WTC11 (cell line): ENCODE results near the gene SIRT2. TPM values are rescaled to one million over a fixed set of nuclear protein-coding genes. Genes with fewer than 3 reads are reported as not detected.

Experiments
- ATAC-seq: fragments of 200-7000 bp; cut with Tn5 transposase; 2 replicates; pipeline ENCODE4 v1.10.0; 2021; ENCODE audit warnings: mild to moderate bottlenecking, moderate library complexity
- CTCF ChIA-PET: fragments of 300-600 bp; sonication (Branson Sonifier 250); formaldehyde crosslinking; loops from one replicate; lab custom pipeline; 2021; ENCODE audit warnings: antibody characterized with exemption; lab: Charles Lee
- POLR2A ChIA-PET: fragments of 350-600 bp; sonication (Branson Sonifier 250); formaldehyde crosslinking; loops from one replicate; lab custom pipeline; 2021; ENCODE audit warnings: antibody characterized with exemption; lab: Charles Lee
- DNase-seq: peaks from one replicate; pipeline ENCODE4 v3.0.0; 2021; ENCODE audit warnings: low spot score
- H3K27ac Mint-ChIP-seq: 2 replicates; pipeline ENCODE4 v1.8.0; 2021; ENCODE audit warnings: mixed read lengths
- H3K27me3 Mint-ChIP-seq: 2 replicates; pipeline ENCODE4 v1.8.0; 2021; ENCODE audit warnings: low read depth, mild to moderate bottlenecking, moderate library complexity, mixed read lengths
- H3K36me3 Mint-ChIP-seq: 2 replicates; pipeline ENCODE4 v1.8.0; 2021; ENCODE audit warnings: mixed read lengths
- H3K4me1 Mint-ChIP-seq: 2 replicates; pipeline ENCODE4 v1.8.0; 2022; ENCODE audit warnings: mixed read lengths
- H3K4me3 Mint-ChIP-seq: 2 replicates; pipeline ENCODE4 v1.8.0; 2021; ENCODE audit warnings: mild to moderate bottlenecking, moderate library complexity, mixed read lengths
- H3K9me3 Mint-ChIP-seq: 2 replicates; pipeline ENCODE4 v1.8.0; 2021; ENCODE audit warnings: mixed read lengths
- ATF1 ChIP-seq: sonication (generic); formaldehyde crosslinking; IDR thresholded peaks from 2 replicates; pipeline ENCODE4 v1.8.1; 2023; ENCODE audit warnings: mild to moderate bottlenecking, moderate library complexity, missing genetic modification reagents
- CREB1 ChIP-seq: sonication (generic); formaldehyde crosslinking; IDR thresholded peaks from 2 replicates; pipeline ENCODE4 v1.8.0; 2023; ENCODE audit warnings: mild to moderate bottlenecking, missing genetic modification reagents
- HMGA2 ChIP-seq: fragments of 250-450 bp; sonication (Bioruptor Pico); IDR thresholded peaks from 2 replicates; pipeline ENCODE4 v1.4.0; 2021; ENCODE audit warnings: mild to moderate bottlenecking, moderate library complexity
- IRF2 ChIP-seq: sonication (generic); formaldehyde crosslinking; IDR thresholded peaks from 2 replicates; pipeline ENCODE4 v1.8.0; 2022; ENCODE audit warnings: low read depth, missing genetic modification reagents, borderline replicate concordance
- JUN ChIP-seq: sonication (generic); formaldehyde crosslinking; IDR thresholded peaks from 2 replicates; pipeline ENCODE4 v1.8.0; 2023; ENCODE audit warnings: mild to moderate bottlenecking, missing genetic modification reagents
- NR2C2 ChIP-seq: sonication (generic); formaldehyde crosslinking; IDR thresholded peaks from 2 replicates; pipeline ENCODE4 v1.8.0; 2022; ENCODE audit warnings: mild to moderate bottlenecking, missing genetic modification reagents
- ZNF263 ChIP-seq: sonication (generic); formaldehyde crosslinking; IDR thresholded peaks from 2 replicates; pipeline ENCODE4 v1.8.1; 2022; ENCODE audit warnings: low read depth, mild to moderate bottlenecking, moderate library complexity, missing genetic modification reagents
- total RNA-seq: library from RNA; stranded (reverse); gene quantifications from 3 replicates; pipeline ENCODE4 v1.2.3, GENCODE V29; 2021
- TF ChIP-seq, protein P1 (sequence below): fragments of 250-450 bp; sonication (Bioruptor Pico); IDR thresholded peaks from 2 replicates; pipeline ENCODE4 v1.9.0; 2021; ENCODE audit warnings: mild to moderate bottlenecking
- TF ChIP-seq, protein P2 (sequence below): sonication (generic); formaldehyde crosslinking; IDR thresholded peaks from 2 replicates; pipeline ENCODE4 v1.8.0; 2023; ENCODE audit warnings: missing genetic modification reagents, mild to moderate bottlenecking, borderline replicate concordance
- TF ChIP-seq, protein P3 (sequence below): fragments of 200-600 bp; IDR thresholded peaks from 2 replicates; pipeline ENCODE4 v1.8.0; 2022; ENCODE audit warnings: antibody characterized with exemption
- TF ChIP-seq, protein P4 (sequence below): fragments of 250-450 bp; sonication (Bioruptor Pico); IDR thresholded peaks from 2 replicates; pipeline ENCODE4 v1.8.0; 2021; ENCODE audit warnings: mild to moderate bottlenecking
- TF ChIP-seq, protein P5 (sequence below): sonication (generic); formaldehyde crosslinking; IDR thresholded peaks from 2 replicates; pipeline ENCODE4 v1.8.0; 2022; ENCODE audit warnings: missing genetic modification reagents
- TF ChIP-seq, protein P6 (sequence below): sonication (generic); formaldehyde crosslinking; IDR thresholded peaks from 2 replicates; pipeline ENCODE4 v1.8.1; 2023; ENCODE audit warnings: mild to moderate bottlenecking, missing genetic modification reagents
- TF ChIP-seq, protein P7 (sequence below): sonication (generic); formaldehyde crosslinking; conservative IDR thresholded peaks from 2 replicates; pipeline ENCODE4 v1.8.1; 2023; ENCODE audit warnings: mild to moderate bottlenecking, low read depth, missing genetic modification reagents, moderate library complexity
- TF ChIP-seq, protein P8 (sequence below): sonication (generic); formaldehyde crosslinking; IDR thresholded peaks from 2 replicates; pipeline ENCODE4 v1.8.0; 2023; ENCODE audit warnings: missing genetic modification reagents
- TF ChIP-seq, protein P9 (sequence below): sonication (generic); formaldehyde crosslinking; IDR thresholded peaks from 2 replicates; pipeline ENCODE4 v1.8.0; 2022; ENCODE audit warnings: mild to moderate bottlenecking, missing genetic modification reagents

SIRT2 gene
- total RNA-seq, 1 experiment from 2014 or later = 9.5 TPM

DNA sequence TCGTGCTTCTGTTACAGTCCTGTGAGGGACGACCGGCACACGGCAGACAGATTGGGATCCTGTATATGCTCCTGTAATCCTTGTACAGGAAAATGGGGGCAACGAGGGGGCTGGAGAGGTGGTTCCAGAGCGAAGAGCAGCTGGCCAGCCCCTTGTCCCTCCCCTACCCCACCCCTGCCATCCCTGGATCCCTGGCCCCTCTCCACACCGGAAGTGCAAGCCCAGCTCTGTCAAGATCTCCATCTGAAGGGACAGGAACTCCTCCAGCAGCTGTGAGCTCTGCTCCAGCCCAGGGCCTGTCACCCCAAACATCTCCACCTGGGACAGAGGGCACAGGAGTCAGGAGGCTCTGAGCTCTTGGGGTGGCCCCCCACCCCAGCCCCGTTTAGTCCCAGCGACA lies 18.1 kb upstream of the SIRT2 start:
- DNase-seq (no peak), ATAC-seq (no peak; the same call in 1 of the 2 replicates)
- no peak overlapping the region for H3K4me3 Mint-ChIP-seq
- ChIA-PET POLR2A (interaction anchor here (0.6 kb wide), 1 partner anchor 290 kb away, joined by 3 read pairs; no protein-coding TSS in a partner anchor), CTCF (interaction anchor here (0.6 to 3.6 kb wide), 4 partner anchors 13 to 175 kb away, joined by 3 to 24 read pairs (median 3); partner anchors contain the start of genes MRPS12 and SARS2)
- peaks cover 11% of the 10 kb centered on the region for H3K36me3 Mint-ChIP-seq
- H3K27me3 Mint-ChIP-seq = peaks cover 5% of the 10 kb centered on the region
- H3K27ac Mint-ChIP-seq = no peak overlapping the region
- H3K4me1 Mint-ChIP-seq = no peaks in the 10 kb centered on the region
- H3K9me3 Mint-ChIP-seq = 0 out of 2 replicates have a peak, but pooled peaks cover 4% of the 10 kb centered on the region
- TF ChIP-seq JUN (CRISPR knock-in tag) (no peak), HMGA2 (CRISPR knock-in tag) (no peak), ZNF263 (CRISPR knock-in tag) (no peak), NR2C2 (CRISPR knock-in tag) (no peak), IRF2 (no peak), ATF1 (CRISPR knock-in tag) (no peak), CREB1 (CRISPR knock-in tag) (no peak)
- TF ChIP-seq, protein P1, sequence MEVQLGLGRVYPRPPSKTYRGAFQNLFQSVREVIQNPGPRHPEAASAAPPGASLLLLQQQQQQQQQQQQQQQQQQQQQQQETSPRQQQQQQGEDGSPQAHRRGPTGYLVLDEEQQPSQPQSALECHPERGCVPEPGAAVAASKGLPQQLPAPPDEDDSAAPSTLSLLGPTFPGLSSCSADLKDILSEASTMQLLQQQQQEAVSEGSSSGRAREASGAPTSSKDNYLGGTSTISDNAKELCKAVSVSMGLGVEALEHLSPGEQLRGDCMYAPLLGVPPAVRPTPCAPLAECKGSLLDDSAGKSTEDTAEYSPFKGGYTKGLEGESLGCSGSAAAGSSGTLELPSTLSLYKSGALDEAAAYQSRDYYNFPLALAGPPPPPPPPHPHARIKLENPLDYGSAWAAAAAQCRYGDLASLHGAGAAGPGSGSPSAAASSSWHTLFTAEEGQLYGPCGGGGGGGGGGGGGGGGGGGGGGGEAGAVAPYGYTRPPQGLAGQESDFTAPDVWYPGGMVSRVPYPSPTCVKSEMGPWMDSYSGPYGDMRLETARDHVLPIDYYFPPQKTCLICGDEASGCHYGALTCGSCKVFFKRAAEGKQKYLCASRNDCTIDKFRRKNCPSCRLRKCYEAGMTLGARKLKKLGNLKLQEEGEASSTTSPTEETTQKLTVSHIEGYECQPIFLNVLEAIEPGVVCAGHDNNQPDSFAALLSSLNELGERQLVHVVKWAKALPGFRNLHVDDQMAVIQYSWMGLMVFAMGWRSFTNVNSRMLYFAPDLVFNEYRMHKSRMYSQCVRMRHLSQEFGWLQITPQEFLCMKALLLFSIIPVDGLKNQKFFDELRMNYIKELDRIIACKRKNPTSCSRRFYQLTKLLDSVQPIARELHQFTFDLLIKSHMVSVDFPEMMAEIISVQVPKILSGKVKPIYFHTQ (CRISPR knock-in tag) = no peak
- TF ChIP-seq, protein P2, sequence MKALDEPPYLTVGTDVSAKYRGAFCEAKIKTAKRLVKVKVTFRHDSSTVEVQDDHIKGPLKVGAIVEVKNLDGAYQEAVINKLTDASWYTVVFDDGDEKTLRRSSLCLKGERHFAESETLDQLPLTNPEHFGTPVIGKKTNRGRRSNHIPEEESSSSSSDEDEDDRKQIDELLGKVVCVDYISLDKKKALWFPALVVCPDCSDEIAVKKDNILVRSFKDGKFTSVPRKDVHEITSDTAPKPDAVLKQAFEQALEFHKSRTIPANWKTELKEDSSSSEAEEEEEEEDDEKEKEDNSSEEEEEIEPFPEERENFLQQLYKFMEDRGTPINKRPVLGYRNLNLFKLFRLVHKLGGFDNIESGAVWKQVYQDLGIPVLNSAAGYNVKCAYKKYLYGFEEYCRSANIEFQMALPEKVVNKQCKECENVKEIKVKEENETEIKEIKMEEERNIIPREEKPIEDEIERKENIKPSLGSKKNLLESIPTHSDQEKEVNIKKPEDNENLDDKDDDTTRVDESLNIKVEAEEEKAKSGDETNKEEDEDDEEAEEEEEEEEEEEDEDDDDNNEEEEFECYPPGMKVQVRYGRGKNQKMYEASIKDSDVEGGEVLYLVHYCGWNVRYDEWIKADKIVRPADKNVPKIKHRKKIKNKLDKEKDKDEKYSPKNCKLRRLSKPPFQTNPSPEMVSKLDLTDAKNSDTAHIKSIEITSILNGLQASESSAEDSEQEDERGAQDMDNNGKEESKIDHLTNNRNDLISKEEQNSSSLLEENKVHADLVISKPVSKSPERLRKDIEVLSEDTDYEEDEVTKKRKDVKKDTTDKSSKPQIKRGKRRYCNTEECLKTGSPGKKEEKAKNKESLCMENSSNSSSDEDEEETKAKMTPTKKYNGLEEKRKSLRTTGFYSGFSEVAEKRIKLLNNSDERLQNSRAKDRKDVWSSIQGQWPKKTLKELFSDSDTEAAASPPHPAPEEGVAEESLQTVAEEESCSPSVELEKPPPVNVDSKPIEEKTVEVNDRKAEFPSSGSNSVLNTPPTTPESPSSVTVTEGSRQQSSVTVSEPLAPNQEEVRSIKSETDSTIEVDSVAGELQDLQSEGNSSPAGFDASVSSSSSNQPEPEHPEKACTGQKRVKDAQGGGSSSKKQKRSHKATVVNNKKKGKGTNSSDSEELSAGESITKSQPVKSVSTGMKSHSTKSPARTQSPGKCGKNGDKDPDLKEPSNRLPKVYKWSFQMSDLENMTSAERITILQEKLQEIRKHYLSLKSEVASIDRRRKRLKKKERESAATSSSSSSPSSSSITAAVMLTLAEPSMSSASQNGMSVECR (CRISPR knock-in tag) = no peak
- TF ChIP-seq, protein P3, sequence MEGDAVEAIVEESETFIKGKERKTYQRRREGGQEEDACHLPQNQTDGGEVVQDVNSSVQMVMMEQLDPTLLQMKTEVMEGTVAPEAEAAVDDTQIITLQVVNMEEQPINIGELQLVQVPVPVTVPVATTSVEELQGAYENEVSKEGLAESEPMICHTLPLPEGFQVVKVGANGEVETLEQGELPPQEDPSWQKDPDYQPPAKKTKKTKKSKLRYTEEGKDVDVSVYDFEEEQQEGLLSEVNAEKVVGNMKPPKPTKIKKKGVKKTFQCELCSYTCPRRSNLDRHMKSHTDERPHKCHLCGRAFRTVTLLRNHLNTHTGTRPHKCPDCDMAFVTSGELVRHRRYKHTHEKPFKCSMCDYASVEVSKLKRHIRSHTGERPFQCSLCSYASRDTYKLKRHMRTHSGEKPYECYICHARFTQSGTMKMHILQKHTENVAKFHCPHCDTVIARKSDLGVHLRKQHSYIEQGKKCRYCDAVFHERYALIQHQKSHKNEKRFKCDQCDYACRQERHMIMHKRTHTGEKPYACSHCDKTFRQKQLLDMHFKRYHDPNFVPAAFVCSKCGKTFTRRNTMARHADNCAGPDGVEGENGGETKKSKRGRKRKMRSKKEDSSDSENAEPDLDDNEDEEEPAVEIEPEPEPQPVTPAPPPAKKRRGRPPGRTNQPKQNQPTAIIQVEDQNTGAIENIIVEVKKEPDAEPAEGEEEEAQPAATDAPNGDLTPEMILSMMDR = no peak
- TF ChIP-seq, protein P4, sequence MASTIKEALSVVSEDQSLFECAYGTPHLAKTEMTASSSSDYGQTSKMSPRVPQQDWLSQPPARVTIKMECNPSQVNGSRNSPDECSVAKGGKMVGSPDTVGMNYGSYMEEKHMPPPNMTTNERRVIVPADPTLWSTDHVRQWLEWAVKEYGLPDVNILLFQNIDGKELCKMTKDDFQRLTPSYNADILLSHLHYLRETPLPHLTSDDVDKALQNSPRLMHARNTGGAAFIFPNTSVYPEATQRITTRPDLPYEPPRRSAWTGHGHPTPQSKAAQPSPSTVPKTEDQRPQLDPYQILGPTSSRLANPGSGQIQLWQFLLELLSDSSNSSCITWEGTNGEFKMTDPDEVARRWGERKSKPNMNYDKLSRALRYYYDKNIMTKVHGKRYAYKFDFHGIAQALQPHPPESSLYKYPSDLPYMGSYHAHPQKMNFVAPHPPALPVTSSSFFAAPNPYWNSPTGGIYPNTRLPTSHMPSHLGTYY = no peak
- TF ChIP-seq, protein P5, sequence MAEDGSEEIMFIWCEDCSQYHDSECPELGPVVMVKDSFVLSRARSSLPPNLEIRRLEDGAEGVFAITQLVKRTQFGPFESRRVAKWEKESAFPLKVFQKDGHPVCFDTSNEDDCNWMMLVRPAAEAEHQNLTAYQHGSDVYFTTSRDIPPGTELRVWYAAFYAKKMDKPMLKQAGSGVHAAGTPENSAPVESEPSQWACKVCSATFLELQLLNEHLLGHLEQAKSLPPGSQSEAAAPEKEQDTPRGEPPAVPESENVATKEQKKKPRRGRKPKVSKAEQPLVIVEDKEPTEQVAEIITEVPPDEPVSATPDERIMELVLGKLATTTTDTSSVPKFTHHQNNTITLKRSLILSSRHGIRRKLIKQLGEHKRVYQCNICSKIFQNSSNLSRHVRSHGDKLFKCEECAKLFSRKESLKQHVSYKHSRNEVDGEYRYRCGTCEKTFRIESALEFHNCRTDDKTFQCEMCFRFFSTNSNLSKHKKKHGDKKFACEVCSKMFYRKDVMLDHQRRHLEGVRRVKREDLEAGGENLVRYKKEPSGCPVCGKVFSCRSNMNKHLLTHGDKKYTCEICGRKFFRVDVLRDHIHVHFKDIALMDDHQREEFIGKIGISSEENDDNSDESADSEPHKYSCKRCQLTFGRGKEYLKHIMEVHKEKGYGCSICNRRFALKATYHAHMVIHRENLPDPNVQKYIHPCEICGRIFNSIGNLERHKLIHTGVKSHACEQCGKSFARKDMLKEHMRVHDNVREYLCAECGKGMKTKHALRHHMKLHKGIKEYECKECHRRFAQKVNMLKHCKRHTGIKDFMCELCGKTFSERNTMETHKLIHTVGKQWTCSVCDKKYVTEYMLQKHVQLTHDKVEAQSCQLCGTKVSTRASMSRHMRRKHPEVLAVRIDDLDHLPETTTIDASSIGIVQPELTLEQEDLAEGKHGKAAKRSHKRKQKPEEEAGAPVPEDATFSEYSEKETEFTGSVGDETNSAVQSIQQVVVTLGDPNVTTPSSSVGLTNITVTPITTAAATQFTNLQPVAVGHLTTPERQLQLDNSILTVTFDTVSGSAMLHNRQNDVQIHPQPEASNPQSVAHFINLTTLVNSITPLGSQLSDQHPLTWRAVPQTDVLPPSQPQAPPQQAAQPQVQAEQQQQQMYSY (CRISPR knock-in tag) = no peak
- TF ChIP-seq, protein P6, sequence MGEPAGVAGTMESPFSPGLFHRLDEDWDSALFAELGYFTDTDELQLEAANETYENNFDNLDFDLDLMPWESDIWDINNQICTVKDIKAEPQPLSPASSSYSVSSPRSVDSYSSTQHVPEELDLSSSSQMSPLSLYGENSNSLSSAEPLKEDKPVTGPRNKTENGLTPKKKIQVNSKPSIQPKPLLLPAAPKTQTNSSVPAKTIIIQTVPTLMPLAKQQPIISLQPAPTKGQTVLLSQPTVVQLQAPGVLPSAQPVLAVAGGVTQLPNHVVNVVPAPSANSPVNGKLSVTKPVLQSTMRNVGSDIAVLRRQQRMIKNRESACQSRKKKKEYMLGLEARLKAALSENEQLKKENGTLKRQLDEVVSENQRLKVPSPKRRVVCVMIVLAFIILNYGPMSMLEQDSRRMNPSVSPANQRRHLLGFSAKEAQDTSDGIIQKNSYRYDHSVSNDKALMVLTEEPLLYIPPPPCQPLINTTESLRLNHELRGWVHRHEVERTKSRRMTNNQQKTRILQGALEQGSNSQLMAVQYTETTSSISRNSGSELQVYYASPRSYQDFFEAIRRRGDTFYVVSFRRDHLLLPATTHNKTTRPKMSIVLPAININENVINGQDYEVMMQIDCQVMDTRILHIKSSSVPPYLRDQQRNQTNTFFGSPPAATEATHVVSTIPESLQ = no peak
- TF ChIP-seq, protein P7, sequence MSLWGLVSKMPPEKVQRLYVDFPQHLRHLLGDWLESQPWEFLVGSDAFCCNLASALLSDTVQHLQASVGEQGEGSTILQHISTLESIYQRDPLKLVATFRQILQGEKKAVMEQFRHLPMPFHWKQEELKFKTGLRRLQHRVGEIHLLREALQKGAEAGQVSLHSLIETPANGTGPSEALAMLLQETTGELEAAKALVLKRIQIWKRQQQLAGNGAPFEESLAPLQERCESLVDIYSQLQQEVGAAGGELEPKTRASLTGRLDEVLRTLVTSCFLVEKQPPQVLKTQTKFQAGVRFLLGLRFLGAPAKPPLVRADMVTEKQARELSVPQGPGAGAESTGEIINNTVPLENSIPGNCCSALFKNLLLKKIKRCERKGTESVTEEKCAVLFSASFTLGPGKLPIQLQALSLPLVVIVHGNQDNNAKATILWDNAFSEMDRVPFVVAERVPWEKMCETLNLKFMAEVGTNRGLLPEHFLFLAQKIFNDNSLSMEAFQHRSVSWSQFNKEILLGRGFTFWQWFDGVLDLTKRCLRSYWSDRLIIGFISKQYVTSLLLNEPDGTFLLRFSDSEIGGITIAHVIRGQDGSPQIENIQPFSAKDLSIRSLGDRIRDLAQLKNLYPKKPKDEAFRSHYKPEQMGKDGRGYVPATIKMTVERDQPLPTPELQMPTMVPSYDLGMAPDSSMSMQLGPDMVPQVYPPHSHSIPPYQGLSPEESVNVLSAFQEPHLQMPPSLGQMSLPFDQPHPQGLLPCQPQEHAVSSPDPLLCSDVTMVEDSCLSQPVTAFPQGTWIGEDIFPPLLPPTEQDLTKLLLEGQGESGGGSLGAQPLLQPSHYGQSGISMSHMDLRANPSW (CRISPR knock-in tag) = no peak
- TF ChIP-seq, protein P8, sequence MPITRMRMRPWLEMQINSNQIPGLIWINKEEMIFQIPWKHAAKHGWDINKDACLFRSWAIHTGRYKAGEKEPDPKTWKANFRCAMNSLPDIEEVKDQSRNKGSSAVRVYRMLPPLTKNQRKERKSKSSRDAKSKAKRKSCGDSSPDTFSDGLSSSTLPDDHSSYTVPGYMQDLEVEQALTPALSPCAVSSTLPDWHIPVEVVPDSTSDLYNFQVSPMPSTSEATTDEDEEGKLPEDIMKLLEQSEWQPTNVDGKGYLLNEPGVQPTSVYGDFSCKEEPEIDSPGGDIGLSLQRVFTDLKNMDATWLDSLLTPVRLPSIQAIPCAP (CRISPR knock-in tag) = no peak
- TF ChIP-seq, protein P9, sequence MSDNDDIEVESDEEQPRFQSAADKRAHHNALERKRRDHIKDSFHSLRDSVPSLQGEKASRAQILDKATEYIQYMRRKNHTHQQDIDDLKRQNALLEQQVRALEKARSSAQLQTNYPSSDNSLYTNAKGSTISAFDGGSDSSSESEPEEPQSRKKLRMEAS = no peak
